Naive B cell (primary cell): ENCODE data around the gene CCDC33. TPM values are rescaled to one million over a fixed set of nuclear protein-coding genes. Genes with fewer than 3 reads are reported as not detected.
A peak's percentile ranks its signal among the peaks of the same experiment; 100 is the strongest.

Source experiments
- ATAC-seq, 2 donors: fragments of 150-1000 bp; cut with Tn5 transposase; 2 replicates each; pipeline ENCODE4 v1.10.0; 2021; ENCODE audit warnings: low read depth in 2 of 2, mild to moderate bottlenecking in 2 of 2, moderate library complexity in 2 of 2
- DNase-seq: peaks from one replicate; pipeline ENCODE4 v3.0.0; 2022
- H3K27ac Mint-ChIP-seq, 6 donors: one replicate each; pipeline ENCODE4 v1.8.0; 2020 to 2022; ENCODE audit warnings: mild to moderate bottlenecking in 6 of 6, mixed read lengths in 6 of 6, moderate library complexity in 5 of 6, inconsistent platforms in 2 of 6
- H3K27me3 Mint-ChIP-seq, 3 donors: one replicate each; pipeline ENCODE4 v1.8.0; 2021 to 2022; ENCODE audit warnings: mixed read lengths in 3 of 3, mild to moderate bottlenecking in 1 of 3
- H3K36me3 Mint-ChIP-seq, 2 donors: one replicate each; pipeline ENCODE4 v1.8.0; 2020 to 2022; ENCODE audit warnings: mixed read lengths in 2 of 2, inconsistent platforms in 1 of 2, mild to moderate bottlenecking in 1 of 2
- H3K4me1 Mint-ChIP-seq, 3 donors: one replicate each; pipeline ENCODE4 v1.8.0; 2020 to 2022; ENCODE audit warnings: mixed read lengths in 3 of 3, inconsistent platforms in 1 of 3, mild to moderate bottlenecking in 1 of 3, moderate library complexity in 1 of 3
- H3K4me3 Mint-ChIP-seq, 8 donors: one replicate each; pipeline ENCODE4 v1.8.0; 2020 to 2022; ENCODE audit warnings: mild to moderate bottlenecking in 8 of 8, mixed read lengths in 8 of 8, moderate library complexity in 8 of 8, inconsistent platforms in 2 of 8
- H3K9me3 Mint-ChIP-seq, 7 donors: one replicate each; pipeline ENCODE4 v1.8.0; 2020 to 2022; ENCODE audit warnings: mixed read lengths in 7 of 7, mild to moderate bottlenecking in 5 of 7, inconsistent platforms in 2 of 7, moderate library complexity in 1 of 7
- polyA plus RNA-seq, 6 donors: library from polyadenylated mRNA; unstranded; fragments of 300-500 nt; fragmentation: Illumina TruSeq; gene quantifications; one replicate each; pipeline ENCODE4 v1.2.3, GENCODE V29; 2021; ENCODE audit warnings: low read depth in 6 of 6

The CCDC33 gene
- polyA plus RNA-seq, 6 donors from 2014 or later, result not detected

- Mint-ChIP-seq H3K36me3 (no peaks in the 10 kb centered on the region), H3K27ac (peak overlapping the region; percentile 96 to 100 (median 100)), H3K9me3 (no peaks in the 10 kb centered on the region), H3K4me3 (peak overlapping the region in 6 of 8 donors; percentile 53 to 95 (median 80)), H3K27me3 (no peaks in the 10 kb centered on the region), H3K4me1 (peaks cover 39 to 63% (median 56%) of the 10 kb centered on the region in 3 donors)
- peak in 1 of 2 donors; percentile 1 for ATAC-seq
- no peak for DNase-seq
Measured at GRCh38 chr15:74383286-74383685, 147.2 kb downstream of the CCDC33 start.

- DNase-seq (peak; percentile 89), ATAC-seq (peak; percentile 67 to 70)
- peak overlapping the region; percentile 17 to 95 (median 80) for H3K4me3 Mint-ChIP-seq
- no peaks in the 10 kb centered on the region for H3K9me3 Mint-ChIP-seq
- peak overlapping the region; percentile 96 to 100 (median 100) for H3K27ac Mint-ChIP-seq
- peaks cover 43 to 65% (median 56%) of the 10 kb centered on the region in 3 donors for H3K4me1 Mint-ChIP-seq
- no peaks in the 10 kb centered on the region for H3K27me3 Mint-ChIP-seq
- no peaks in the 10 kb centered on the region for H3K36me3 Mint-ChIP-seq
Measured at GRCh38 chr15:74383695-74384565, 147.8 kb downstream of the CCDC33 start.

- Mint-ChIP-seq H3K27me3 (no peaks in the 10 kb centered on the region), H3K36me3 (no peaks in the 10 kb centered on the region), H3K9me3 (no peaks in the 10 kb centered on the region), H3K4me3 (peak overlapping the region; percentile 44 to 95 (median 87)), H3K27ac (peak overlapping the region; percentile 96 to 100 (median 100)), H3K4me1 (peaks cover 46 to 67% (median 56%) of the 10 kb centered on the region in 3 donors)
- DNase-seq (no peak), ATAC-seq (no peak)
Measured at GRCh38 chr15:74384566-74384880, 148.4 kb downstream of the CCDC33 start.

GRCh38 chr15:74384881-74385643, 148.9 kb downstream of the CCDC33 start:
- ATAC-seq, result peak; percentile 76 to 79
- peaks cover 46 to 69% (median 57%) of the 10 kb centered on the region in 3 donors for H3K4me1 Mint-ChIP-seq
- peak overlapping the region; percentile 44 to 95 (median 87) for H3K4me3 Mint-ChIP-seq
- peak; percentile 91 for DNase-seq
- no peaks in the 10 kb centered on the region for H3K36me3 Mint-ChIP-seq
- H3K27ac Mint-ChIP-seq, result peak overlapping the region; percentile 96 to 100 (median 100)
- no peaks in the 10 kb centered on the region for H3K27me3 Mint-ChIP-seq
- H3K9me3 Mint-ChIP-seq, result no peaks in the 10 kb centered on the region

- no peak for ATAC-seq
- peak overlapping the region; percentile 96 to 100 (median 100) for H3K27ac Mint-ChIP-seq
- H3K9me3 Mint-ChIP-seq, result no peaks in the 10 kb centered on the region
- no peaks in the 10 kb centered on the region for H3K36me3 Mint-ChIP-seq
- no peak for DNase-seq
- peak overlapping the region in 7 of 8 donors; percentile 62 to 95 (median 85) for H3K4me3 Mint-ChIP-seq
- no peaks in the 10 kb centered on the region for H3K27me3 Mint-ChIP-seq
- peaks cover 50 to 76% (median 64%) of the 10 kb centered on the region in 3 donors for H3K4me1 Mint-ChIP-seq
Measured at GRCh38 chr15:74385733-74386132, 149.6 kb downstream of the CCDC33 start.

Other genes with a start within 250 kb of the CCDC33 start
- gene STOML1, start 244.0 kb upstream of the CCDC33 start, polyA plus RNA-seq, result 10 to 100 TPM in 3 of 6 donors, 1 to 10 TPM in 3; 8.6 to 18.4 (median 9.9) TPM
- gene PML, start 241.6 kb upstream of the CCDC33 start, polyA plus RNA-seq, result 10 to 100 TPM in 5 of 6 donors, 1 to 10 TPM in 1; 6.4 to 39.8 (median 18.9) TPM
- gene GOLGA6A, start 153.8 kb upstream of the CCDC33 start, polyA plus RNA-seq, result under 1 TPM in 1 of 6 donors, not detected in 5; 0.09 TPM
- not detected for gene ISLR2, start 105.7 kb upstream of the CCDC33 start, polyA plus RNA-seq
- gene ISLR, start 62.6 kb upstream of the CCDC33 start, polyA plus RNA-seq, result not detected
- not detected for gene STRA6, start 33.5 kb upstream of the CCDC33 start, polyA plus RNA-seq
- gene CYP11A1, start 131.3 kb downstream of the CCDC33 start, polyA plus RNA-seq, result not detected
- gene SEMA7A, start 197.6 kb downstream of the CCDC33 start, polyA plus RNA-seq, result 1 to 10 TPM in 2 of 6 donors, under 1 TPM in 3, not detected in 1; 0.10 to 1.5 (median 0.62) TPM
- gene UBL7, start 224.8 kb downstream of the CCDC33 start, polyA plus RNA-seq, result 100 to 1,000 TPM; 113 to 143 (median 134) TPM